Measurements from ENCODE around the gene MREG. TPM values are rescaled to one million over a fixed set of nuclear protein-coding genes. Genes with fewer than 3 reads are reported as not detected.
A peak's percentile ranks its signal among the peaks of the same experiment; 100 is the strongest.

MREG gene, protein sequence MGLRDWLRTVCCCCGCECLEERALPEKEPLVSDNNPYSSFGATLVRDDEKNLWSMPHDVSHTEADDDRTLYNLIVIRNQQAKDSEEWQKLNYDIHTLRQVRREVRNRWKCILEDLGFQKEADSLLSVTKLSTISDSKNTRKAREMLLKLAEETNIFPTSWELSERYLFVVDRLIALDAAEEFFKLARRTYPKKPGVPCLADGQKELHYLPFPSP
- total RNA-seq (ENCODE audit: insufficient read depth, low replicate concordance): 1.2 TPM

DNA sequence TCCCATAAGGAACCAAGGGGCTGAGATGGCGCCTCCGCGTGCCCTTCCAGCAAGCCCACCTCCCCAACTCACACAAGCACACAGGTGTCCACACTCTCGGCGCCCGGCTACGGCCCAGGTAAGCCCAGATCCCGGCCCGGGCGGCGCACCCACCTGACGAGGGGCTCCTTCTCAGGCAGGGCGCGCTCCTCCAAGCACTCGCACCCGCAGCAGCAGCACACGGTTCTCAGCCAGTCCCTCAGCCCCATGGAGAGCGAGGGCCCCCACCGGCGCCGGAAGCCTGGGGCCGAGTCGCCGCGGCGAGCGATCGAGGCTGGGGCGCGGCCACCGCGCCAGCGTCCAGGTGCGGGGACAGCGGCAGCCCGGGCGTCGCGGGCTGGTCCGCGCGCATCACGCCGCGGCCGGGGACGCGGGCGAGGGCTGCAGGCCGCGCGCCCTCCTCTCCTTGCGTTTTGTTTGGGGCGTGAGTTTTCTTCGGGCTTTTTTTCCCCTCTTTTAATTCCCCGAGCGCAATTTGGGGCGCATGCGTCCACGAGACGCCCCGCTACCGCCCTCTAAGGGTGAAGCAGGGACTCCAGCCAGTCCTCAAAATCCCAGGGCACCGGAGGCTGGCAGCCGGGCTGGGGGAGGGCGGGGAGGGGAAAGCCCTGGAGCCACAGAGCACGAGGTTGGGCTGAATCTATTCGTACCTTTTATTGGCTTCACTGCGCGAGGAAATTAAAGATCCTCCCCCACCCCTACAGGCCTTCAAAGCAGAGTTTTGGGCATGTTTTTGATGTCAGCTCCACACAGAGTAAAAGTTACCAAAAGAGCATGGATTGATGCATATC lies at the start of gene MREG:
TSS of gene MREG (minus strand) at position 472 of the 830 bp plus-strand sequence. CDS start at position 248, 224 bp downstream.
- peak; percentile 82 for DNase-seq (ENCODE audit: low spot score)

GRCh38 chr2:216059233-216059834 lies 46.0 kb upstream of the MREG start:
- DNase-seq (ENCODE audit: low spot score): no peak

DNA sequence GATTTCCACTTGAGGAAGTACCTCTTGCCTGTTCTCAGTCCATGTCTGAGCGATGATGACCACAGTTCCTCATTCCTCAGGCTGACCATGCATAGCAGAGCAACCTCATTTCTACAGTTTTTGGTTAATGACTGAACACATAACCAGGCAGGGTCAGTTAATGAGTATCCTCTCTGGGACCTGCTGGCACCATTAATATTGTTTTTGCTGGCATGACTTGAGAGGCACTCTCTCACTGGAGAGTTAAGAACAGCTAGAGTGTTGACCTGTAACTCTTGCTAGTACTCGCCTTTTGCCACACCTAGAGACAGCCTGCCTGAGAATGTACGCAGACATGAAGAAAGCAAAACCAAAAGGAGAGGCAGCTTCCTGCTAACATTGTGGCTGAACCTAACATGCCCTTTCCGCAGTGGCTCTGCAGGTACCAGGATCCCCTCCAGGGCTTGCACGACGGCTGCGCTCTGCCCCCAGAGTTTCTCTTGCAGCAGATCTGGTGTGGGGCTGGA lies 44.4 kb upstream of the MREG start:
- peak; percentile 15 for DNase-seq (ENCODE audit: low spot score)

GRCh38 chr2:216056739-216057138 lies 43.4 kb upstream of the MREG start:
- no peak for DNase-seq (ENCODE audit: low spot score)

- DNase-seq (ENCODE audit: low spot score): no peak
Measured at GRCh38 chr2:216055680-216056079, 42.3 kb upstream of the MREG start.

DNA sequence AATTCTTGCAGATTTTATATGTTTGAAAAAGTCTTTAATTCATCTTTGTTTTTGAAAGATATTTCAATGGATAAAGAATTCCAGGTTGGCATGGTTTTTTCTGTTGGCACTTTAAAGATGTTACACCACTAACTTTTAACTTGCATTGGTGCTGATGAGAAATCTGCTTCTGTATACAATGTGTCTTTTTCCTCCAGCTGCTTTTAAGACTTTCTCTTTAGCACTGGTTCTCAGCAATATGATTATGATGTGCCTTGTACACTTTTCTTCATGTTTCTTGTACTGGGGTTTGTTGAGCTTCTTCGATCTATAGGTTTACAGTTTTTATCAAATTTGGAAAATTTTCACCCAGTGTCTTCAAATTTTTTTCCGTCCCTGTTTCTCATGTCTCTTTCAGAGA lies 39.1 kb upstream of the MREG start:
- no peak for DNase-seq (ENCODE audit: low spot score)

DNA sequence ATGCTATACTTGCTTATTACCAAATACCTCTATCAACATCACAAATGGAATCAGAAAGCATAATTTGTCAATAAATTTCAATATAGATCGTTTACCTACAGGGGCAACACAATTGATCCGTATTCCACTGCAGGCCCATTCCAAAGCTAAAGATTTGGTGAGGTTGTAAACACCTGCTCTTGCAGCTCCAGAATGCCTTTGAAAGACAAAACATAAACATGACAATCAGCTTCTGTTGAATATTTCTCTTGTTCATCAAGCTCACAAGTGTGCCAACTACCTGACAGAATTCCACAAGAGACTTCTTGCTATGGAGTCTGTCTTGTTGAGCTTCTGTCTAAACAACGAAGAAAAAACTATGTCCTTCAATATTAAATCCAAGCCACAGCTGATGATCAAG lies 38.0 kb upstream of the MREG start:
- no peak for DNase-seq (ENCODE audit: low spot score)

- no peak for DNase-seq (ENCODE audit: low spot score)
Measured at GRCh38 chr2:216049452-216049851, 36.1 kb upstream of the MREG start.

DNA sequence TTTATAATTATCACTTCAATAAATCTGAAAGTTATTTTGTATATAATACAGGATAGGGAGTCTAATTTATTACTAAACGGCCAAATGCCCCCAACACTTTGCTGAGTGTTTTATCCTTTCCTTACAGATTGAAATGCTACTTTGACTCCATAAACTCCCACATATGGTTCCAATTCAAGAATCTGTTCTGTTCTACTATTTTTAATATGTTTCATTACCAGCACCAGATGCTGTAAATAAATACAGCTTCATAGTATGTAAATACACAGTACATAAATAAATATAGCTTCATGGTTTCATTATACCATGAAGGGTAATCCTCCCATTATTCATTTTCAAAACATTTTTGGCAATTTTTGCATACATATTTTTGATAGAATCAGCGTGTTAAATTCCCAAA lies 34.0 kb upstream of the MREG start:
- DNase-seq (ENCODE audit: low spot score): no peak

DNA sequence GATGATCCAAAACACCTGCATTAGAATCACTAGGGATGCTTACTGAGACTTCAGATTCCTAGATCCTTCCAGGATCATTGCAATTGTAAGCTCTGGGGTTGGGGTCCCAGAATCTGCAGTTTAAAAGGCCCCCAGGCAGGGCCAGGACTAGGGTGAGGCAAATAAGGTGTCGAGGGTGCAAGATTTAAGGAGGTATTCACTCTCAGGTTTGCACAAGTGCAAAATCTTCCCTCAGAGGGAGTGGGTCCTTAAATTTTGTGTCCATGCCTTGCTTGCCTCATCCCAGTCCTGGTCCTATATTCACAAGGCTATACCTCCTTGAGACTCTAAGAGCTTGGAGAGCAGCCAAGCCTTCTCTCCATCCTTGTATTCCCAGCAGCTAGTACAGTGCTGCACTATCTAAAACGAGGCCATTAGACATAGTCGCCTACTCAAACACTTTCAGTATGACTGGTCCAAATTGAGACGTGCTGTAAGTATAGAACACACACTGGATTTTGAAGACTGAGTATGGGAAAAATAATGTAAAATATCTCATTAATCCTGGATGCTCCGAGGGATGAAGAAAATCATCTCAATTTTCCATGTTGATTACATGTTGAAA lies 31.6 kb upstream of the MREG start:
- DNase-seq (ENCODE audit: low spot score): no peak

DNA sequence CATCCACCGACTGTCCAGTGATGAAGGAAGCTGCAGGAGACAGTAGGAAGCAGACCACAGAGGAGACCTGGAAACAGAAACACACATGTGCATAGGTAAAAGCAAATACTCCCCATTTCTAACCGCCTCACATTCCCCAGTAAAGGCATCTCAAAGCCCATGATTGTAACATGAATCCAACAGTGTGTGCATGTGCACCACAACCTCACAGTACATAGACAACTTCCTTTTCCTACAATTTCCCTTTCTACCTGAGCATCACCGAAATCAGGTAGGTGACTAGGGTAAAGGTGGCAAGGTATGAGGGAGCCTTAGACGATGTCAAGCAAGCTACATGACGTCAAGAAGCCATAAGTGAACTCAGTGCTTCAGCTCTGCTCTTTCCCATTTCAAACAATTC lies 30.6 kb upstream of the MREG start:
- DNase-seq (ENCODE audit: low spot score): no peak

DNA sequence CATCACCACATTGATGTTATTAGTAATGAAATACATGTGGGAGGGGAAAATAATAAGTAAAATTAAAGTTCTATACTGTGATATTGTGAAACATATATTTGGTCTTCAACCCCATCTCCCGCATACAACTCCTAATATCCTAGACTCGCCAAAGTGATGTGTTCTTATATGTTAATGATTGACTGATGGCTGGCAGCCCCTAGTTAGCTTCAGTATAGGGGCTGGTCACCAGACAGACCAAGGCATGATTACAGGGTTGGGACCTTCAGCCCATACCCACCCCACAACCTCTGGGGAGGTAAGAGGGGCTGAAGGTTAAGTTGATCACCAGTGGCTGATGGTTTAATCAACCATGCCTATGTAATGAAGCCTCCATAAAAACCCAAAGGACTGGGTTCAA lies 28.1 kb upstream of the MREG start:
- no peak for DNase-seq (ENCODE audit: low spot score)

DNA sequence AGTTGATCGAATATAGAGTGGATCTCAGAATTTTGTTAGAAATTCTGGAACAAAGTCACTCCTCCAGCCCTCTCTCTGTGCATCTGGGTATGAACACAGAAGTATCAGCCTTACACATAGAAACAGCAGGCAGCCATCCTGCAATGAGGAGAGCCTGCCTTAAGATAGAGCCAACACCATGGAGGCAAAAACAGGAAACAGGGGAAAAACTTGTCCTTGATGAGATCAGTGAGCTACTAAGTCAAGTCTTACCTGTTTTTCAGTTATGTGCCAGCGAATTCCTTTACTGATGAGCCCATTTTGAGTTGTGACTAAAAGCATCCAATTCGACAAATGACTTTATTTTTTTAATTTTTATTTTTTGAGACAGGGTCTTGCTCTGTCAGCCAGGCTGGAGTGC lies 26.6 kb upstream of the MREG start:
- no peak for DNase-seq (ENCODE audit: low spot score)

DNA sequence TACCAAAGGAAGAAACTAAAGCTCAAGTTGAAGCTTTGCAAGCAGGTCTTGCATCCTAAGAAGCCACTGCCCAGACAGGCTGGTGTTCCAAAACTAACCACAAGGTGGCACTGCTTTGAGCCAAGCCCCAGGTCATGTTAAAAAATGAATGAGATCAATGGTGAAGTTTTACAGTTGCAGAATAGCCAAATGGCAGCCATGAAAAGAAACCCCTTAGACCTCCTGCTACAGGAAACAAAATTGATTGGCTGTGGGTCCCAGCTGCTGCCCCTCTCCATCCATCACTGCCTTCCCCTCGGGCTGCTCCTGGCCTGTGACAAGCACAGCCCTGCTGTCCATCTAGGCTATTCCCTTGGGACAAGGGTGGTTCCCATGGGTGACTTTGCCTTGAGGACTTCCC lies 20.7 kb upstream of the MREG start:
- peak; percentile 50 for DNase-seq (ENCODE audit: low spot score)

DNA sequence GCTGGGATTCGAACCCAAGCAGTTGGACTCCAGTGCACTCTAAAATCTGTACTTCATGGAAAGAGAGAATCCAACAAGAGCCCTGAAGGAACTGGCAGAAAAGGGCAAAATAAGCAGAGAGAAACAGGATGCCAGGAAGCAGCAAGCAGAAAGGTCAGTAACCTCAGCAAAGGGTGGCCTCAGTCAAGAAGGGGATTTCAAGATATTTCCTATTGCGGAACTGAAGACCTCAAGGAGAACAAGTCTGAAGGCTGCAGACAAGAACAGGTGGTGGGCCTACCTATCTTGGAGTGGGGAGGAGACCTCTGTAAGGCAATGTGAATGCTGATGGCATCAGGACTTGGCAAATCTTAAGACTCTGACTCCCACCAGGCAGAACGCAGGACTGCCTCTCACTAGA lies 20.1 kb upstream of the MREG start:
- no peak for DNase-seq (ENCODE audit: low spot score)

DNA sequence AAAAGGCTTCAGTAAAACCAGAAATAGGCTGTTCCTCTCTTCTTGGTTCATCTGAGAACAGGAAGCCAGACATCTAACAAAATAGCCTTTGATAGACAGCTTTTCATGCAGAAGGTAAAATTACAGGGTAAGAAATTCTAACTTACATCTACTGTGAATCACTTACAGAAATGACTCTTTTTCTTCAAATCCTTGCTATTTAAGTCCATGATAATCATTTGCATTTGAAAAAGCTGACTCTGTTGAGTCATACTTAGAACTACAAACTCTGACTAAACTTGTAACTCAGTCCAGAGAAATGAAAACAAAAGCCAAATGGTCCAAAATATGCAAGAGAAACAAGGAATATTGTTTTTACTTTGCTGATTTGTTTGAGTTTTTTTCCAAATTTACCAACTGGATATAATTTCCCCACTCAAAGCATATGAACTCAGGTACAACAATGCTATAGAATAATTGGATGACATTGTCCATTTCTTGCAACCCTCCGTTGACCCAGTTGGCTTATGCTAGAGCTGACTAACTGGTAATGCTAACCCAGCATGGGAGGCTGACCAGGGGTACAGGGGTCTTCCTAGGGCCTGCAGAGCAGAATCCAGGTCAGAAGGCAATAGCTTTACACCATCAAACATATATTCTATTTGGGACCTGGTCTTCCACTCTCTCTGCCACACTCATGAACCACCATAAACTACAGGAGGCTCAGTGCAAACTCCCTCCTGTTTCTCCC lies 18.8 kb upstream of the MREG start:
- no peak for DNase-seq (ENCODE audit: low spot score)

DNA sequence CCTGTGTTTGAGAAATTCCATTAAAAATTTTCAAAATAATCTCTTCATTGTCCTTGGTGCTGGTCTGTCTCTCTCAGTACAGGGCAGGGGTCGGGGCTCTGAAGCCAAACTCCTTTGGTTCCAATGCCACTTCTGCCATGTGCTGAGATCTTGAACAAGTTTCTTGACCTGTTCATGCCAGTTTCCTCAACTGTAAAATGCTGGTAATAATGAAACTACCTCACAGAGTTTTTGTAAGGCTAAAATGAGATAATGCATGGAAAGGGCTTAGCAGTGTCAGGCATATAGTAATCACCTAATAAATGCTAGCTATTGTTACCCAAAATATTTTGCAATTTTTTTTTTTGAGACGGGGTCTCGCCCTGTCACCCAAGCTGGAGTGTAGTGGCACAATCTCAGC lies 16.9 kb upstream of the MREG start:
- no peak for DNase-seq (ENCODE audit: low spot score)

DNA sequence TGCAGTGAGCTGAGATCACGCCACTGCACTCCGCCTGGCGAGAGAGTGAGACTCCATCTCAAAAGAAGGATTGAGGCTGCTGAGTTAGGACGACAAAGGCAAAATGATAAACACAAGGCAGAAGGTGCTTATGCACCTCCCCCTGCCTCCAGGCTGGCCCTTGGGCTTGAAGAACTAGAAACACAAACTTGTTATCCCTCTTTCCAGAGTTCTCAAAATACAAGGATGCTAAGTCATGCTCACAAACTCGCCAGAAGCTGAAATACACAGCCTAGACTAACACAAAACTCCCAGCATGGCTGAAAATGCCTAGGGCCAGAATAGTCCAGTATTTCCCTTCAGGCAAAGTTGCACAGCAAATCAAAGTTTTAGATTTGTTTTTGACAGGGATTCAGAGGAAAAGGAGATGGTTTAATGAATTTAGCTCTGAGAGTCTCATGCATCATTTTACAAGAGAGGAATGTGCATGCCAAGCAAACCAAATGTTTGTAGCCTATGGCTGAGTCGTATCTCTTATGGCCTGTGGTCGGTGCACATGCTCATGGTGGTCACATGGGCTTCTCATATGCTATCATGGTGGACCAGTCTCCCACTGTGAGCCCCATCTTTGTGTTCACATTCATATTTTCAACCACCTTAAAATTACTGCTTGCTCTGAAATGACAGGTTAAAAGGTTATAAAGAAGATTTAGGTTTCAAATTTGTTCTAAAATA lies 16.2 kb upstream of the MREG start:
- no peak for DNase-seq (ENCODE audit: low spot score)

DNA sequence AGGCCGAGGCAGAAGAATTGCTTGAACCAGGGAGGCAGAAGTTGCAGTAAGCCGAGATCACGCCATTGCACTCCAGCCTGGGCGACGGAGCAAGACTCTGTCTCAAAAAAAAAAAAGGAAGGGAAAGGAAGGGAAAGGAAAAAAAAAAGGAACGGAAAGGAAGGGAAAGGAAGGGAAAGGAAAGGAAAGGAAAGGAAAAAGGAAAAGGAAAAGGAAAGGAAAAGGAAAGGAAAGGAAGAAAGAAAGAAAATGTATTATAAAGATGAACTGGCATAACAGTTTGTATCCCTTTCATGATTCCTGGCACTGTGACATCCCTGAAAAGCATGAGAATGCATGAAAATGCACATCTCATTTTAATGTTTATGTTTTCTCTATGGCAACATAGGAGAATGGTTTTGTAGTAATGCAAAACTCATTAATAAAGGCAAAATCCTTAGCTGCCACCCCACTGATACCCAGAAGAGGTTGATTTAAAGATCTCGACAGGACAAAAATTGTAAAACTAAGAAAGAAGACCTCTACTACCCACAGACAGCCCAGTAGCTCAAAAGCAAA lies 11.5 kb upstream of the MREG start:
- DNase-seq (ENCODE audit: low spot score): no peak

GRCh38 chr2:216023055-216023648 lies 9.8 kb upstream of the MREG start:
- DNase-seq (ENCODE audit: low spot score): peak; percentile 51

Data from umbilical cord (tissue), 2 donors.